ENCODE results near the gene HMGB3. TPM values are rescaled to one million over a fixed set of nuclear protein-coding genes. Genes with fewer than 3 reads are reported as not detected.

Gene HMGB3
- total and polyA plus RNA-seq, 4 donors: 19.3 to 71.7 (median 36.3) TPM

DNA sequence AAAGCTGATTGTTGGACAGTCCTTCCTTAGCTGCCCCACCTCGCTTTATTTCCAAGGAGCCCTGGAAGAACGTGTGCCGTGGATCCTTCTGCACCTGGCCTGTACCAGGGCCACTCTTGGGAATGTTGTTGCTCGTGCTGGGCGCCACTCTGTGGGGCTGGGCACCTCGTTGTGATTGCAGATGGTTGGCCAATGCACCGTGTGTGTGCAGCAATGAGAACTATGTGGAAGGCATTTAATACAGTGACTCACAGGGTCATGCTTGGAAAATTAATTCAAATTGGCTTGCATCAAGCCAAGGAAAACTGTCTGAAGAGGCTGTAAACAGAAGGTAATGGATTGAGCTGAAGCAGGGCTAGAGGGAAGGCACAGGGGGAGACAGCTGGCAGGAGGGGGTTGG lies 47.7 kb upstream of the HMGB3 start:
- Histone ChIP-seq H3K27me3 (ENCODE audit: control insufficient read depth in 3 of 3, insufficient read depth in 3 of 3, low read length in 2 of 3) (peaks cover 0 to 3% (median 0%) of the 10 kb centered on the region in 3 donors), H3K27ac (ENCODE audit: low read depth in 1 of 2, low read length in 1 of 2) (no peak overlapping the region), H3K9ac (ENCODE audit: insufficient read depth in 1 of 2, low read length in 2 of 2) (no peak overlapping the region), H3K9me3 (ENCODE audit: control insufficient read depth in 4 of 4, insufficient read depth in 3 of 4, low read length in 3 of 4) (peaks cover 0 to 3% (median 1%) of the 10 kb centered on the region in 4 donors), H3K4me3 (no peak overlapping the region), H3K36me3 (ENCODE audit: control insufficient read depth in 4 of 4, insufficient read depth in 4 of 4, low read length in 4 of 4) (no peaks in the 10 kb centered on the region), H3K4me1 (ENCODE audit: control insufficient read depth in 5 of 5, insufficient read depth in 5 of 5, low read length in 5 of 5) (peaks cover 0 to 3% (median 0%) of the 10 kb centered on the region in 5 donors)
- 58 to 77% methylated on average over 7 of the region's 7 CpGs for WGBS, 2 donors
- ATAC-seq (ENCODE audit: insufficient read depth, low FRiP score) (no peak), DNase-seq (no peak)
- TF ChIP-seq, protein P1, sequence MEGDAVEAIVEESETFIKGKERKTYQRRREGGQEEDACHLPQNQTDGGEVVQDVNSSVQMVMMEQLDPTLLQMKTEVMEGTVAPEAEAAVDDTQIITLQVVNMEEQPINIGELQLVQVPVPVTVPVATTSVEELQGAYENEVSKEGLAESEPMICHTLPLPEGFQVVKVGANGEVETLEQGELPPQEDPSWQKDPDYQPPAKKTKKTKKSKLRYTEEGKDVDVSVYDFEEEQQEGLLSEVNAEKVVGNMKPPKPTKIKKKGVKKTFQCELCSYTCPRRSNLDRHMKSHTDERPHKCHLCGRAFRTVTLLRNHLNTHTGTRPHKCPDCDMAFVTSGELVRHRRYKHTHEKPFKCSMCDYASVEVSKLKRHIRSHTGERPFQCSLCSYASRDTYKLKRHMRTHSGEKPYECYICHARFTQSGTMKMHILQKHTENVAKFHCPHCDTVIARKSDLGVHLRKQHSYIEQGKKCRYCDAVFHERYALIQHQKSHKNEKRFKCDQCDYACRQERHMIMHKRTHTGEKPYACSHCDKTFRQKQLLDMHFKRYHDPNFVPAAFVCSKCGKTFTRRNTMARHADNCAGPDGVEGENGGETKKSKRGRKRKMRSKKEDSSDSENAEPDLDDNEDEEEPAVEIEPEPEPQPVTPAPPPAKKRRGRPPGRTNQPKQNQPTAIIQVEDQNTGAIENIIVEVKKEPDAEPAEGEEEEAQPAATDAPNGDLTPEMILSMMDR (IDR thresholded peaks at IDR 0.05; ENCODE audit: control extremely low read depth, extremely low read depth): no peak

DNA sequence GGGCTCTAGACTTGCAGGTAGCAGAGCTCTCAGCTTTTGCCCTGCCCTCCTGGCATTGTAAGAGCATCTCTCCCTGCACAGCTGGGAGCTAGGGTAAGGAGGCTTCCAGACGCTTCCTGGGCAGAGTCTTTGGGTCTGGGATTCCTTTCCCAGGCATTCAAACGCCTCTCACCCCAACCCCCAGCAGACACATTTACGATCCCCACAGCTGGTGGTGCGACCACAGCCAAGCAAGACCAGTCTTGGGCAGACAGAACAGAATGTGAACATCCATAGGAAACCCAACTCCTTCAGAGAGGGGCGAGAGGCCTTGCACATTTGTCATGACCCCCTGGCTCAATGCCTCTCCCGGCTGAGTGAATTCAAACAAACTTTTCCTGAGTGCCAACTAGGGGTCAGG lies 46.6 kb upstream of the HMGB3 start:
- Histone ChIP-seq H3K36me3 (ENCODE audit: control insufficient read depth in 4 of 4, insufficient read depth in 4 of 4, low read length in 4 of 4) (no peaks in the 10 kb centered on the region), H3K27me3 (ENCODE audit: control insufficient read depth in 3 of 3, insufficient read depth in 3 of 3, low read length in 2 of 3) (peaks cover 0 to 8% (median 0%) of the 10 kb centered on the region in 3 donors), H3K9me3 (ENCODE audit: control insufficient read depth in 4 of 4, insufficient read depth in 3 of 4, low read length in 3 of 4) (peaks cover 0 to 3% (median 1%) of the 10 kb centered on the region in 4 donors), H3K4me1 (ENCODE audit: control insufficient read depth in 5 of 5, insufficient read depth in 5 of 5, low read length in 5 of 5) (peaks cover 0 to 3% (median 0%) of the 10 kb centered on the region in 5 donors), H3K27ac (ENCODE audit: low read depth in 1 of 2, low read length in 1 of 2) (no peak overlapping the region), H3K9ac (ENCODE audit: insufficient read depth in 1 of 2, low read length in 2 of 2) (no peak overlapping the region), H3K4me3 (no peak overlapping the region)
- TF ChIP-seq, protein P1 (IDR thresholded peaks at IDR 0.05; ENCODE audit: control extremely low read depth, extremely low read depth): no peak
- ATAC-seq (ENCODE audit: insufficient read depth, low FRiP score) (no peak), DNase-seq (no peak)
- 51 to 54% methylated on average over 6 of the region's 6 CpGs for WGBS, 2 donors

DNA sequence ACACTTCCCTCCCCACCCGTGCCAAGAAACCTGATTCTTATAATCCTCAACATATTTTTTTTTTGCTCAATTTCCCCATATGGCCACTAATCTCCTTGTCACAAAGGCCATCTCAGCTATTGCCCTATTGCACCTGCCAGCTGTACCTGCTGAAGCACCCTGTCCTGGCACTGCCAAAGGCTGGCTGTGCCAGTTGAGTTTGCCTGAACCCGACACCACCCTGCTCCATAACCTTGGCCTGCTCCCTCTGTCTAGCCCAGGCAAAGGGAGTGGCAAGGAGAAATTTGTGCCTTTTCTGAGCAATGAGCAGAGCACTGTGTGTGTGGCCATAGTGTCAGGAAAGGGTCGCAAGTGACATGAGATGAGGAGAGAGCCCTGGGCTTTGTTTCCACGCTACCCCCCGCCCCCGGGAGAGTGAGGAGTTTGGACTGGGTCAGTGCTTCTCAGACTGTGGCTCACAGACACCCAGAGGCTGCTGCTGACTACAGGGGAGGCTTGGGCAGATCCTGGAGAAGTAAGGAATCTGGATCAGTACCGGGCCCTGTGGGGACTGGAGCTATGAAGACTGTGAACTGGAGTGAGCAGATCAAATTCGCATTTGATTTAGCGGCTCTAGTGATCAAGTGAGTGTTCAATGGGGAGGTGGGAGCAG lies 42.2 kb upstream of the HMGB3 start:
- Histone ChIP-seq H3K27ac (ENCODE audit: low read depth in 1 of 2, low read length in 1 of 2) (no peak overlapping the region), H3K4me3 (no peak overlapping the region), H3K9ac (ENCODE audit: insufficient read depth in 1 of 2, low read length in 2 of 2) (no peak overlapping the region), H3K9me3 (ENCODE audit: control insufficient read depth in 4 of 4, insufficient read depth in 3 of 4, low read length in 3 of 4) (peaks cover 0 to 3% (median 1%) of the 10 kb centered on the region in 4 donors), H3K36me3 (ENCODE audit: control insufficient read depth in 4 of 4, insufficient read depth in 4 of 4, low read length in 4 of 4) (no peaks in the 10 kb centered on the region), H3K27me3 (ENCODE audit: control insufficient read depth in 3 of 3, insufficient read depth in 3 of 3, low read length in 2 of 3) (peaks cover 0 to 5% (median 0%) of the 10 kb centered on the region in 3 donors), H3K4me1 (ENCODE audit: control insufficient read depth in 5 of 5, insufficient read depth in 5 of 5, low read length in 5 of 5) (no peaks in the 10 kb centered on the region)
- WGBS, 2 donors: 77 to 89% methylated on average over 9 of the region's 9 CpGs
- ATAC-seq (ENCODE audit: insufficient read depth, low FRiP score) (no peak), DNase-seq (no peak)
- TF ChIP-seq, protein P1 (IDR thresholded peaks at IDR 0.05; ENCODE audit: control extremely low read depth, extremely low read depth): no peak
